Neuronal stem cell (in vitro differentiated cells): ENCODE data around the gene ZNRF4.

ENCODE experiments used
- DNase-seq: peaks from one replicate; pipeline ENCODE4 v3.0.0-alpha.2; 2013; ENCODE audit warnings: low spot score
- H2AFZ ChIP-seq: one replicate; pipeline ENCODE4 v1.6.1; 2013; ENCODE audit warnings: mild to moderate bottlenecking, low read length, inconsistent platforms
- H2AK5ac ChIP-seq: 2 replicates; pipeline ENCODE4 v1.6.1; 2013; ENCODE audit warnings: low read depth, mild to moderate bottlenecking, inconsistent platforms, low read length, moderate library complexity, mixed read lengths
- H2BK120ac ChIP-seq: 2 replicates; pipeline ENCODE4 v1.6.1; 2013; ENCODE audit warnings: low read depth, mild to moderate bottlenecking, inconsistent platforms, low read length, moderate library complexity, mixed read lengths
- H2BK12ac ChIP-seq: one replicate; pipeline ENCODE4 v1.6.1; 2013; ENCODE audit warnings: low read length, inconsistent platforms
- H2BK15ac ChIP-seq: 2 replicates; pipeline ENCODE4 v1.6.1; 2013; ENCODE audit warnings: mild to moderate bottlenecking, low read length, inconsistent platforms, mixed read lengths
- H2BK5ac ChIP-seq: one replicate; pipeline ENCODE4 v1.6.1; 2013; ENCODE audit warnings: inconsistent platforms, mild to moderate bottlenecking, low read length, moderate library complexity
- H3K14ac ChIP-seq: one replicate; pipeline ENCODE4 v1.6.1; 2013; ENCODE audit warnings: low read length, inconsistent platforms
- H3K18ac ChIP-seq: 2 replicates; pipeline ENCODE4 v1.6.1; 2013; ENCODE audit warnings: low read length, inconsistent platforms
- H3K23ac ChIP-seq: 2 replicates; pipeline ENCODE4 v1.6.1; 2013; ENCODE audit warnings: low read depth, mild to moderate bottlenecking, mixed read lengths, low read length, inconsistent platforms; ENCODE audit not compliant: poor library complexity
- H3K27ac ChIP-seq: replicated peaks from 3 replicates; pipeline ENCODE4 v1.5.1; 2013; ENCODE audit warnings: low read length, inconsistent platforms
- H3K27me3 ChIP-seq, 3 experiments: 2 replicates each; pipeline ENCODE4 v1.6.1; 2013; ENCODE audit warnings: low read length in 3 of 3, mild to moderate bottlenecking in 2 of 3, inconsistent platforms in 1 of 3, low read depth in 1 of 3, mixed read lengths in 1 of 3, moderate library complexity in 1 of 3; ENCODE audit not compliant: control insufficient read depth in 3 of 3, insufficient read depth in 3 of 3
- H3K36me3 ChIP-seq, 2 donors: replicated peaks in 1 of 2; 2 replicates each; pipeline ENCODE4 v1.6.1; 2013; ENCODE audit warnings: low read length in 2 of 2; ENCODE audit not compliant: control insufficient read depth in 2 of 2, insufficient read depth in 2 of 2
- H3K4ac ChIP-seq: 2 replicates; pipeline ENCODE4 v1.6.1; 2013; ENCODE audit warnings: inconsistent platforms, mild to moderate bottlenecking, low read length, moderate library complexity
- H3K4me1 ChIP-seq, 2 donors: 1 replicate in 1 of 2; 2 replicates in 1 of 2; pipeline ENCODE4 v1.6.1; 2013; ENCODE audit warnings: low read length in 2 of 2, low read depth in 1 of 2; ENCODE audit not compliant: control insufficient read depth in 2 of 2, insufficient read depth in 1 of 2
- H3K4me2 ChIP-seq: one replicate; pipeline ENCODE4 v1.6.1; 2013; ENCODE audit warnings: mild to moderate bottlenecking, low read length, inconsistent platforms; ENCODE audit not compliant: insufficient read depth, poor library complexity, severe bottlenecking
- H3K4me3 ChIP-seq, 2 donors: 2 replicates each; pipeline ENCODE4 v1.5.1; 2013; ENCODE audit warnings: low read length in 2 of 2, mild to moderate bottlenecking in 2 of 2, inconsistent platforms in 1 of 2, moderate library complexity in 1 of 2
- H3K79me1 ChIP-seq: one replicate; pipeline ENCODE4 v1.6.1; 2013; ENCODE audit warnings: low read depth, mild to moderate bottlenecking, inconsistent platforms, low read length, moderate library complexity
- H3K9ac ChIP-seq: one replicate; pipeline ENCODE4 v1.6.1; 2013; ENCODE audit warnings: mild to moderate bottlenecking, low read depth, low read length, inconsistent platforms; ENCODE audit not compliant: poor library complexity
- H3K9me3 ChIP-seq, 2 donors: replicated peaks in 1 of 2; 2 replicates each; pipeline versions ENCODE3 to v1.6.1; 2013; ENCODE audit warnings: low read length in 2 of 2, mild to moderate bottlenecking in 2 of 2, inconsistent platforms in 1 of 2, low read depth in 1 of 2, mixed read lengths in 1 of 2, moderate library complexity in 1 of 2; ENCODE audit not compliant: control insufficient read depth in 2 of 2, insufficient read depth in 1 of 2
- H4K8ac ChIP-seq: one replicate; pipeline ENCODE4 v1.6.1; 2013; ENCODE audit warnings: low read depth, mild to moderate bottlenecking, inconsistent platforms, low read length, moderate library complexity
- H4K91ac ChIP-seq: one replicate; pipeline ENCODE4 v1.6.1; 2013; ENCODE audit warnings: low read length, low read depth, mild to moderate bottlenecking, inconsistent platforms; ENCODE audit not compliant: poor library complexity
- whole genome bisulfite sequencing, 2 donors: extraction: QIAGEN DNeasy Blood & Tissue Kit; methylation state at CpG; one replicate each; pipeline ENCODE4 v1.1.7; 2013; ENCODE audit warnings: missing lambda C conversion rate in 2 of 2, mixed read lengths in 1 of 2; ENCODE audit not compliant: insufficient read length in 2 of 2, insufficient replicate concordance in 1 of 2; ENCODE audit errors: extremely low coverage in 2 of 2; 5-methylcytosine and 5-hydroxymethylcytosine counted together

ZNRF4 gene

GRCh38 chr19:5472286-5472685, 17.1 kb downstream of the ZNRF4 start:
- Histone ChIP-seq H2BK12ac (no peak overlapping the region), H2BK120ac (no peak overlapping the region)
- no CpG with 5 or more reads among the region's 16 CpGs for WGBS, 2 donors

GRCh38 chr19:5473646-5474045, 18.4 kb downstream of the ZNRF4 start:
- Histone ChIP-seq H2BK5ac (peak overlapping the region; percentile 53), H3K27ac (no peak overlapping the region), H4K8ac (peak overlapping the region; percentile 43), H3K9ac (no peak overlapping the region), H2AFZ (no peak overlapping the region), H3K4me2 (no peak overlapping the region), H2BK120ac (no peak overlapping the region), H3K18ac (peak overlapping the region; percentile 87), H3K79me1 (no peaks in the 10 kb centered on the region), H3K14ac (peak overlapping the region; percentile 56), H3K4me1 (peaks cover 2 to 4% of the 10 kb centered on the region in 2 donors), H4K91ac (no peak overlapping the region), H3K27me3 (peaks cover 0 to 1% (median 0%) of the 10 kb centered on the region in 3 experiments), H2BK12ac (no peak overlapping the region), H3K4me3 (no peak overlapping the region), H3K36me3 (no peaks in the 10 kb centered on the region), H3K9me3 (peaks cover 0 to 1% of the 10 kb centered on the region in 2 donors), H3K4ac (peak overlapping the region; percentile 84), H3K23ac (peak overlapping the region; percentile 8), H2AK5ac (peak overlapping the region; percentile 97), H2BK15ac (no peak overlapping the region)
- WGBS, 2 donors: no CpG with 5 or more reads among the region's 5 CpGs
- no peak for DNase-seq

More at GRCh38 chr19:5472286-5472685, 17.1 kb downstream of the ZNRF4 start:
- no peak overlapping the region for H2BK5ac ChIP-seq
- no peak overlapping the region for H2AFZ ChIP-seq
- no peaks in the 10 kb centered on the region for H3K9me3 ChIP-seq
- no peak overlapping the region for H2BK15ac ChIP-seq
- H2AK5ac ChIP-seq: no peak overlapping the region
- H4K91ac ChIP-seq: no peak overlapping the region
- H3K4me2 ChIP-seq: no peak overlapping the region
- no peak overlapping the region for H3K14ac ChIP-seq
- H3K18ac ChIP-seq: peak overlapping the region; percentile 9
- H3K9ac ChIP-seq: no peak overlapping the region
- H4K8ac ChIP-seq: peak overlapping the region; percentile 3
- no peak for DNase-seq
- H3K4me3 ChIP-seq: no peak overlapping the region
- no peak overlapping the region for H3K27ac ChIP-seq
- H3K4ac ChIP-seq: no peak overlapping the region
- H3K4me1 ChIP-seq: no peaks in the 10 kb centered on the region
- H3K36me3 ChIP-seq: no peaks in the 10 kb centered on the region
- H3K27me3 ChIP-seq: no peaks in the 10 kb centered on the region
- H3K23ac ChIP-seq: peak overlapping the region; percentile 52
- H3K79me1 ChIP-seq: no peaks in the 10 kb centered on the region

DNA sequence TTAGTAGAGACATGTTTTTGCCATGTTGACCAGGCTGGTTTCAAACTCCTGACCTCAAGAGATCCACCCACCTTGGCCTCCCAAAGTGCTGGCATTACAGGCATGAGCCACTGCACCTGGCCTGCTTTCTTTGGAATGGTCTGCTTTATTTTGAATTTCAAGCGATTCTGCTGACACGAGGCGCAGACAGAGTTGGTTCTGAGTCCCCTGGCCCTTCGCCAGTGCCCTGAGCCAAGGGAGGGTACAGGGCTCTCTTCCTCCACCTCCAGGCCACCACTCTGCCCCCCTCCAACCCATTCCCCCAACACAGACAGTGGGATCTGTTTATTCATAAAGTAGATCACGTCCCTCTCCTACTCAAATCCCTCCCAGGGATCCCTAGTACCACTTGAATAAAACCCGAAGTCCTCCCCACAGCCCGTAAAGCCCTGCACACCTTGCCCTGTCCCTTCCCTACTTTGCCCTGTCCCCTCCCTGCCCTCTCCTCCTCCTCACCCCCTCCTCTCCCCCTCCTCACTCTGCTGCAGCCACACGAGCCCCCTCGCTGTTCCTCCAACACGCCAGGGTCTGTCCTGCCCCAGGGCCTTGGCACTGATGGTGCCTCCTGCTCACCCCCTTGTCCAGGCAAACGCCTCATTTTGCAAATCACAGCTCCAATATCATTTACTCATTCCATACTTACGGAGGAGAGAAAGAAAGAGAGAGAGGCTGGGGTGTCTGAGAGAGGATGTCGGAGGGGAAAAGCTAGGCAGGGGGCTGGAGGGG, 22.4 kb downstream of the ZNRF4 start:
- no peak overlapping the region for H3K14ac ChIP-seq
- no peaks in the 10 kb centered on the region for H3K79me1 ChIP-seq
- H3K9ac ChIP-seq: no peak overlapping the region
- peak overlapping the region; percentile 30 for H2AK5ac ChIP-seq
- H3K27me3 ChIP-seq: peaks cover 0 to 4% (median 0%) of the 10 kb centered on the region in 3 experiments
- H3K4ac ChIP-seq: no peak overlapping the region
- no peak overlapping the region for H4K91ac ChIP-seq
- WGBS, 2 donors: no CpG with 5 or more reads among the region's 13 CpGs
- H2BK15ac ChIP-seq: peak overlapping the region; percentile 61
- H2BK120ac ChIP-seq: peak overlapping the region; percentile 55
- H3K27ac ChIP-seq: no peak overlapping the region
- no peak overlapping the region for H2BK12ac ChIP-seq
- no peak overlapping the region for H4K8ac ChIP-seq
- H2BK5ac ChIP-seq: peak overlapping the region; percentile 44
- no peak overlapping the region for H3K4me2 ChIP-seq
- DNase-seq: no peak
- no peaks in the 10 kb centered on the region for H3K36me3 ChIP-seq
- H3K9me3 ChIP-seq: peaks cover 0 to 12% of the 10 kb centered on the region in 2 donors
- H3K4me3 ChIP-seq: no peak overlapping the region
- no peak overlapping the region for H3K23ac ChIP-seq
- H3K18ac ChIP-seq: peak overlapping the region; percentile 2
- H3K4me1 ChIP-seq: peaks cover 2 to 4% of the 10 kb centered on the region in 2 donors
- peak overlapping the region; percentile 53 for H2AFZ ChIP-seq

- H2AK5ac ChIP-seq: peak overlapping the region; percentile 48
- H3K79me1 ChIP-seq: no peaks in the 10 kb centered on the region
- peaks cover 3 to 15% of the 10 kb centered on the region in 2 donors for H3K9me3 ChIP-seq
- peak overlapping the region; percentile 55 for H2BK120ac ChIP-seq
- no peak for DNase-seq
- H2AFZ ChIP-seq: peak overlapping the region; percentile 53
- peaks cover 0 to 4% (median 0%) of the 10 kb centered on the region in 3 experiments for H3K27me3 ChIP-seq
- H3K4me1 ChIP-seq: peaks cover 2 to 4% of the 10 kb centered on the region in 2 donors
- no CpG with 5 or more reads among the region's 32 CpGs for WGBS, 2 donors
- peak overlapping the region; percentile 61 for H2BK15ac ChIP-seq
- H3K4me2 ChIP-seq: no peak overlapping the region
- H3K14ac ChIP-seq: no peak overlapping the region
- H3K23ac ChIP-seq: no peak overlapping the region
- H3K27ac ChIP-seq: no peak overlapping the region
- no peak overlapping the region for H3K4ac ChIP-seq
- no peak overlapping the region for H2BK12ac ChIP-seq
- H3K4me3 ChIP-seq: no peak overlapping the region
- H4K8ac ChIP-seq: no peak overlapping the region
- peak overlapping the region; percentile 44 for H2BK5ac ChIP-seq
- peak overlapping the region; percentile 81 for H3K18ac ChIP-seq
- no peak overlapping the region for H4K91ac ChIP-seq
- H3K36me3 ChIP-seq: no peaks in the 10 kb centered on the region
- H3K9ac ChIP-seq: no peak overlapping the region
Observed at GRCh38 chr19:5478241-5478924, 23.2 kb downstream of the ZNRF4 start.
